Mesenchymal stem cell (in vitro differentiated cells and primary cell): ENCODE measurements around the gene TFF2.

Source experiments
- DNase-seq: peaks from one replicate; pipeline ENCODE4 v3.0.0-alpha.2; 2013
- H2AFZ ChIP-seq: one replicate; pipeline ENCODE4 v1.6.1; 2013; ENCODE audit warnings: low read depth, mild to moderate bottlenecking, control low read depth, inconsistent platforms, low read length, moderate library complexity
- H2AK5ac ChIP-seq: 2 replicates; pipeline ENCODE4 v1.6.1; 2013; ENCODE audit warnings: low read length, moderate library complexity, mild to moderate bottlenecking, inconsistent platforms; ENCODE audit not compliant: severe bottlenecking
- H2BK120ac ChIP-seq: one replicate; pipeline ENCODE4 v1.6.1; 2013; ENCODE audit warnings: low read depth, mild to moderate bottlenecking, inconsistent platforms, low read length, moderate library complexity
- H2BK12ac ChIP-seq, 2 experiments: one replicate each; pipeline ENCODE4 v1.6.1; 2013; ENCODE audit warnings: inconsistent platforms in 2 of 2, low read length in 2 of 2, mild to moderate bottlenecking in 2 of 2, moderate library complexity in 2 of 2, control low read depth in 1 of 2
- H2BK15ac ChIP-seq: one replicate; pipeline ENCODE4 v1.6.1; 2013; ENCODE audit warnings: mild to moderate bottlenecking, low read depth, inconsistent platforms; ENCODE audit not compliant: poor library complexity, severe bottlenecking
- H2BK5ac ChIP-seq: 2 replicates; pipeline ENCODE4 v1.6.1; 2013; ENCODE audit warnings: low read depth, mild to moderate bottlenecking, low read length, control low read depth, inconsistent platforms; ENCODE audit not compliant: poor library complexity, severe bottlenecking
- H3K14ac ChIP-seq, 2 experiments: one replicate each; pipeline ENCODE4 v1.6.1; 2013; ENCODE audit warnings: inconsistent platforms in 2 of 2, low read length in 2 of 2, control low read depth in 1 of 2, mild to moderate bottlenecking in 1 of 2, moderate library complexity in 1 of 2
- H3K18ac ChIP-seq, 2 experiments: one replicate each; pipeline ENCODE4 v1.6.1; 2013; ENCODE audit warnings: inconsistent platforms in 2 of 2, low read length in 2 of 2, control low read depth in 1 of 2, low read depth in 1 of 2, mild to moderate bottlenecking in 1 of 2
- H3K23ac ChIP-seq, 2 experiments: one replicate each; pipeline ENCODE4 v1.6.1; 2013; ENCODE audit warnings: inconsistent platforms in 2 of 2, low read length in 2 of 2, mild to moderate bottlenecking in 2 of 2, moderate library complexity in 2 of 2, control low read depth in 1 of 2
- H3K27ac ChIP-seq: 2 replicates; pipeline ENCODE4 v1.5.1; 2013; ENCODE audit warnings: mild to moderate bottlenecking, moderate library complexity, low read length, control low read depth, inconsistent platforms; ENCODE audit not compliant: poor library complexity, severe bottlenecking
- H3K27me3 ChIP-seq, 2 experiments: 2 replicates each; pipeline versions ENCODE4 v1.6.1 to v1.7.0; 2013; ENCODE audit warnings: low read length in 2 of 2, mild to moderate bottlenecking in 2 of 2, moderate library complexity in 2 of 2, control low read depth in 1 of 2, inconsistent platforms in 1 of 2; ENCODE audit not compliant: control insufficient read depth in 1 of 2, insufficient read depth in 1 of 2
- H3K36me3 ChIP-seq, 2 experiments: 2 replicates each; pipeline versions ENCODE4 v1.6.1 to v1.7.0; 2013; ENCODE audit warnings: low read length in 2 of 2, control low read depth in 1 of 2, inconsistent platforms in 1 of 2, low read depth in 1 of 2, mild to moderate bottlenecking in 1 of 2; ENCODE audit not compliant: insufficient read depth in 2 of 2, control insufficient read depth in 1 of 2
- H3K4ac ChIP-seq, 2 experiments: one replicate each; pipeline ENCODE4 v1.6.1; 2013; ENCODE audit warnings: inconsistent platforms in 2 of 2, low read length in 2 of 2, mild to moderate bottlenecking in 2 of 2, moderate library complexity in 2 of 2, control low read depth in 1 of 2, low read depth in 1 of 2
- H3K4me1 ChIP-seq: 2 replicates; pipeline ENCODE4 v1.6.1; 2013; ENCODE audit warnings: low read depth, low read length, control low read depth; ENCODE audit not compliant: control insufficient read depth, insufficient read depth
- H3K4me2 ChIP-seq: 2 replicates; pipeline ENCODE4 v1.6.1; 2013; ENCODE audit warnings: low read length, mild to moderate bottlenecking, inconsistent platforms; ENCODE audit not compliant: poor library complexity, severe bottlenecking
- H3K4me3 ChIP-seq, 2 experiments: 2 replicates each; pipeline versions ENCODE4 v1.5.1 to v1.7.0; 2013; ENCODE audit warnings: low read length in 2 of 2, mild to moderate bottlenecking in 2 of 2, control low read depth in 1 of 2, low read depth in 1 of 2; ENCODE audit not compliant: insufficient read depth in 1 of 2
- H3K79me1 ChIP-seq: replicated peaks from 2 replicates; pipeline ENCODE4 v1.6.1; 2013; ENCODE audit warnings: mild to moderate bottlenecking, control low read depth, low read length, inconsistent platforms; ENCODE audit not compliant: poor library complexity, severe bottlenecking
- H3K9ac ChIP-seq: 2 replicates; pipeline ENCODE4 v1.7.0; 2013; ENCODE audit warnings: mild to moderate bottlenecking, low read length, moderate library complexity
- H3K9me3 ChIP-seq: 2 replicates; pipeline ENCODE4 v1.7.0; 2013; ENCODE audit warnings: mild to moderate bottlenecking, low read length; ENCODE audit not compliant: control insufficient read depth
- H4K8ac ChIP-seq: one replicate; pipeline ENCODE4 v1.6.1; 2013; ENCODE audit warnings: inconsistent platforms, mild to moderate bottlenecking, low read length, moderate library complexity
- H4K91ac ChIP-seq: one replicate; pipeline ENCODE4 v1.6.1; 2013; ENCODE audit warnings: mild to moderate bottlenecking, low read length, inconsistent platforms
- WGBS: methylation state at CpG from one replicate; pipeline ENCODE4 v1.1.7; 2013; ENCODE audit warnings: mixed read lengths; 5-methylcytosine and 5-hydroxymethylcytosine counted together

TFF2 gene

DNA sequence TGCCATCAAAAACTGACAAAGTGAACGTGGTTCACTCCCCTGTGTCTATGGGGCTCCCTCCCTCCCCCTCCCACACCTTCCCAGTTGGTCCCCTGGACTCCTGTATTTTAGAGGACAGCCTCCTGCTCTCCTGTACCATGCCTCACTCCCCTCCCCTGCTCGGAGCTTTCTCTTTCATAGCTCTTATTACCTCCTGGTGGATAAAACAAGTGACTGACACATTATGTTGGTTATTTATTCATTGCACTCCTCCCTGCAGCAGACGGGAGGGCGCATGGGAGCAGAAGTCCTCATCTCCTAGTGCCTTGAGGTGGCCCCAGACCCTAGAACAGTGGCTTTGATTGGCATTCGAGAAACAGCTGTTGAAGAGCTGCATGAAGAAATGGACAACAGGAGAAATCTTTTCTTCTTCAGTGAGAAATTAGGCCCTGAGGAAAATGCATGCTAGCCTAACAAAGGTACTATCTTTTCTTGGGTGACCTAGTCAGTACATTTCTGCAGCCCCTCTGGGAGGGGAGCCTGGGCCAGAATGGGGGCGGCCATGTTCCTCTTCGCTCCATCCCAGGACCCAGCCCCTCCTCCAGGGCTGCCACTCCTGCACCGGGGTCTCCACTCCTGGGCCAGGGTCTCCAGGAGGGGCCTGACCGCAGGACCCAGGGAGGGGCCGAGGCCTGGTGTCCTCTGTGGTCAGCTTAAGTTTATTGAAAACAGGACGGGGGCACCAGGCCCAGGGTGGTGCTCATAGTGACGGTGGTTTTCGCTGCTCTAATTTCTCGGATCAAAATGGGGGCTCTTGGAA is 16.8 kb upstream of the TFF2 start:
- no peak overlapping the region for H2AK5ac ChIP-seq
- no peak overlapping the region for H3K18ac ChIP-seq
- H3K27ac ChIP-seq, result no peak overlapping the region
- no peaks in the 10 kb centered on the region for H3K4me1 ChIP-seq
- H2BK15ac ChIP-seq, result no peak overlapping the region
- H3K36me3 ChIP-seq, result no peaks in the 10 kb centered on the region
- no peak overlapping the region for H2AFZ ChIP-seq
- H3K9ac ChIP-seq, result no peak overlapping the region
- H3K9me3 ChIP-seq, result no peaks in the 10 kb centered on the region
- DNase-seq, result no peak
- H2BK120ac ChIP-seq, result no peak overlapping the region
- no peak overlapping the region for H4K91ac ChIP-seq
- H4K8ac ChIP-seq, result no peak overlapping the region
- 79% methylated on average over 13 of the region's 14 CpGs for WGBS
- no peak overlapping the region for H3K4ac ChIP-seq
- no peak overlapping the region for H3K4me2 ChIP-seq
- no peak overlapping the region for H2BK5ac ChIP-seq
- no peak overlapping the region for H3K14ac ChIP-seq
- H3K4me3 ChIP-seq, result no peak overlapping the region
- H3K23ac ChIP-seq, result no peak overlapping the region
- no peaks in the 10 kb centered on the region for H3K79me1 ChIP-seq
- peaks cover 16 to 39% of the 10 kb centered on the region in 2 experiments for H3K27me3 ChIP-seq
- no peak overlapping the region for H2BK12ac ChIP-seq

DNA sequence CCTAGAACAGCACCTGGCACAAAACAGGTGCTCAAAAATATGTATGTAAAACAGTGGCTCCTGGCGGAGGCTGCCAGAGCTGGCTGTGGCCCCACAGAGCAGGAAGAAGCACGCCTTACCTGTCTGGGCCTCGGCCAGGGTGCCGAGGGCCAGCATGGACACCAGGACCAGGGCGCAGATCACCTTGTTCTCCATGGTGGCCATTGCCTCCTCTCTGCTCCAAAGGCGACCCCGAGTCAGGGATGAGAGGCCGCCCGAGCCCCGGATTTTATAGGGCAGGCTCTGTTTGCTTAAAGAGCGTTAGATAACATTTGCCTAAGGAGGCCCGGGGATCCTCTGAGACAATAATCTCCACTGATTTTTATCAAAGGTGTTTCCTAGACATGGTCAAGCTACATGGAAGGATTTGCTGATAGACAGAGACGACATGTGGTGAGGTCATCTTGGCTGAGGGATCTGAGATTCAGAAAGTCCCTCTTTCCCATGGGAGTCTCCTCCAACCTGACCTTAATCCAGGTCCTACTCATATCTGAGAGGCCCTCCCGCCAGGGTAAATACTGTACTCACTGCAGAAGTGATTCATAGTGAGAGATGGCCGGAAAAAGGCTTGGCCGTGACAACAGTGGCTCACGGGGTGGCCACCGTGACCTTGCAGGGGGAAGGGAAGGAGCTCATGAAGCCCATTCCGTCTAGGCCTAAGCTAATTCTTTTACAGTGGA is 15.7 kb upstream of the TFF2 start, which contains the start of gene TFF1:
Gene TFF1, minus strand, starts transcription at position 244 of the 719 bp plus-strand sequence. Its CDS starts 40 bp downstream, at position 204.
- Histone ChIP-seq H3K79me1 (no peaks in the 10 kb centered on the region), H2AFZ (no peak within 1 kb of the TSS), H3K9ac (no peak within 1 kb of the TSS), H3K23ac (no peak within 1 kb of the TSS), H4K91ac (no peak within 1 kb of the TSS), H2BK12ac (no peak within 1 kb of the TSS), H2BK120ac (no peak within 1 kb of the TSS), H3K4me2 (no peak within 1 kb of the TSS), H3K18ac (no peak within 1 kb of the TSS), H2BK5ac (no peak within 1 kb of the TSS), H3K36me3 (no peaks in the 10 kb centered on the region), H3K14ac (no peak within 1 kb of the TSS), H3K27me3 (peaks cover 22 to 49% of the 10 kb centered on the region in 2 experiments), H2BK15ac (no peak within 1 kb of the TSS), H3K9me3 (no peaks in the 10 kb centered on the region), H3K4me1 (no peaks in the 10 kb centered on the region), H2AK5ac (no peak within 1 kb of the TSS), H3K4ac (no peak within 1 kb of the TSS), H3K4me3 (no peak within 1 kb of the TSS), H3K27ac (no peak within 1 kb of the TSS), H4K8ac (no peak within 1 kb of the TSS)
- DNase-seq, result no peak
- WGBS, result 81% methylated on average over 18 of the region's 19 CpGs

DNA sequence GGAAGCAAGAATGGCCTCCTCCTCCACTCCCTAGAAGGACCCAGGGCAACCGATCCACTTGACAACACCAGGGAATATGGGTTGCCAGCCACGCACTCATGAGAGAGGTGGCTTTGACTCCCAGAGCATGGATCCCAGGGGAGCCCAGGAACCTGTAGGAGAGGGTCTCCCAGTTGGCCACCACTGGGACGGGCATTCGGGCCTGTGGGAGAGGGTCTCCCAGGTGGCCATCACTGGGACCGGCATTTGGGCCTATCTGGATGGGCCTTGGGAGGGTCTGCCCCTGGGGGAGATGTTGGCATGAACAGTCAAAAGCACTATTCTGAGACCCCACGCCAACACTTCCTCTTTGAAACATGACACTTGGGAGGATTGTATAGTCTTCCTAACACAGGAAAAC is 15.0 kb upstream of the TFF2 start:
- no peak overlapping the region for H3K9ac ChIP-seq
- H3K4ac ChIP-seq, result no peak overlapping the region
- no peaks in the 10 kb centered on the region for H3K79me1 ChIP-seq
- H4K91ac ChIP-seq, result no peak overlapping the region
- H3K23ac ChIP-seq, result no peak overlapping the region
- H3K27ac ChIP-seq, result no peak overlapping the region
- peaks cover 26 to 51% of the 10 kb centered on the region in 2 experiments for H3K27me3 ChIP-seq
- H3K9me3 ChIP-seq, result no peaks in the 10 kb centered on the region
- no peak overlapping the region for H4K8ac ChIP-seq
- H2BK15ac ChIP-seq, result no peak overlapping the region
- H2AFZ ChIP-seq, result no peak overlapping the region
- H3K18ac ChIP-seq, result no peak overlapping the region
- H3K4me1 ChIP-seq, result peaks cover 2% of the 10 kb centered on the region
- H2BK12ac ChIP-seq, result no peak overlapping the region
- no peak overlapping the region for H3K4me3 ChIP-seq
- H3K14ac ChIP-seq, result no peak overlapping the region
- H2BK120ac ChIP-seq, result no peak overlapping the region
- WGBS, result 74% methylated on average over 6 of the region's 6 CpGs
- DNase-seq, result no peak
- no peaks in the 10 kb centered on the region for H3K36me3 ChIP-seq
- no peak overlapping the region for H2BK5ac ChIP-seq
- no peak overlapping the region for H3K4me2 ChIP-seq
- no peak overlapping the region for H2AK5ac ChIP-seq

DNA sequence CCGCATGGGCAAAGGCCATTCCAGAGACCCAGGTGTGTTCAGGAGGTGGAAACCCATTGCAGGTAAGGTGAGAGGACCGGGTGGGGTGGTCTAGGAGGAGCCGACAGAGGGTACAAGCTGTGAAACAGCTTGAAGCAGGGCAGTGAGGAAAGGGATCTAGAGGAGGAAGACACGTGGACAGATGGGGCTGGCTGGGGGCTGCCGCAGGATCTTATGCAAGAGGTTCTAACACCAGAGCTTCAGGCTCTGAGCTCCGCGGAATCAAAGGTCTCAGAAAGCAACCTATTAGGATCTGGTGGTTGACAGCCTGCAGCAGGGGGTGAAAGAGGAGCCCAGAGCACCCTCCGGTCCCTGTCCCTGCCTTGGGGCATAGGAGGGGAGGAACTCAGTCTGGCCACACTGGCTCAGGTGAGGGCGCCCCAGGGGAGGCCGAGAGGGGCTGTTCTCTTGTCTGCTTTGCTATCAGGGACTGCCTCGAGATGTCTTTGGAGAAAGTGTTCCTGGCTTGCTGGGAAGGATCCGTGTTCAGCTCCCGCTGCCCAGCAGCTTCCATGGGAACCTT is 13.6 kb upstream of the TFF2 start:
- H2AFZ ChIP-seq, result no peak overlapping the region
- no peak overlapping the region for H4K8ac ChIP-seq
- no peak overlapping the region for H3K4ac ChIP-seq
- no peak overlapping the region for H2BK5ac ChIP-seq
- no peaks in the 10 kb centered on the region for H3K36me3 ChIP-seq
- no peak overlapping the region for H2BK120ac ChIP-seq
- 83% methylated on average over 13 of the region's 13 CpGs for WGBS
- peaks cover 8% of the 10 kb centered on the region for H3K9me3 ChIP-seq
- H3K18ac ChIP-seq, result no peak overlapping the region
- H3K4me3 ChIP-seq, result no peak overlapping the region
- no peak overlapping the region for H2BK15ac ChIP-seq
- H3K14ac ChIP-seq, result no peak overlapping the region
- no peak overlapping the region for H3K27ac ChIP-seq
- no peak overlapping the region for H4K91ac ChIP-seq
- no peak overlapping the region for H3K9ac ChIP-seq
- H3K23ac ChIP-seq, result no peak overlapping the region
- H2BK12ac ChIP-seq, result no peak overlapping the region
- no peaks in the 10 kb centered on the region for H3K79me1 ChIP-seq
- H3K4me2 ChIP-seq, result no peak overlapping the region
- no peak for DNase-seq
- peaks cover 26 to 44% of the 10 kb centered on the region in 2 experiments for H3K27me3 ChIP-seq
- peaks cover 2% of the 10 kb centered on the region for H3K4me1 ChIP-seq
- no peak overlapping the region for H2AK5ac ChIP-seq
